ENCODE data around the gene ABCC6.

DNA sequence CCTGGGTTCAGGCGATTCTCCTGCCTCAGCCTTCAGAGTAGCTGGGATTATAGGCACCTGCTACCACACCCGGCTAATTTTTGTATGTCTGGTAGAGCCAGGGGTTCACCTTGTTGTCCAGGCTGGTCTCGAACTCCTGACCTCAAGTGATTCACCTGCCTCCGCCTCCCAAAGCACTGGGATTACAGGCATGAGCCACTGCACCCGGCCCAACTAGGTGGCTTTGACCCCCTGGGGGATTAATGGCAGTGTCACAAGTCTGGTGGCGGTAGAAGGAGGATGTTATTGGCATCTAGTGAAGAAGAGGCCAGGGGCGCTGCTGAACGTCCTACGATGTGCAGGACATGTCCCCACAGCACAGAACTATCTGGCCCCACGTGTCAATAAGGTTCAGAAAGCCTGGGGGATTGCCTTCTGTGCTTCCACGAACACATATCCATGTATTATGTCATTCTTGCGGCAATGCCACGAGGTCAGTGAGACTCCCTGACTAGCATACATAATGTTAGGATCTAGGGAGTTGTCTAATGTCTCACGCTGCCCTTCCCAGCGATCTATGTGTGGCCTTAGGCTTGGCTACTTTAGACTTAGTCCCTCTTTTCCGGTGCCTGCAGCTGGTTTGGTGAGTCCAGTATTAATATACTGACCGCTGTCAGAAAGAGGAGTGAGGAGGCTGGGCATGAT is 75.8 kb downstream of the ABCC6 start:
- no peak for TF ChIP-seq CTCF (IDR thresholded peaks at IDR 0.05; ENCODE audit: poor library complexity, severe bottlenecking)
- TF ChIP-seq EZH2 (IDR thresholded peaks at IDR 0.05; ENCODE audit: borderline replicate concordance, insufficient read depth, low read length, poor library complexity, severe bottlenecking), result no peak
- no peak for TF ChIP-seq REST (IDR thresholded peaks at IDR 0.05; ENCODE audit: borderline replicate concordance)
- TF ChIP-seq RAD21 (conservative IDR thresholded peaks at IDR 0.05), result no peak

Measured in neural cell (in vitro differentiated cells).